Neural cell (in vitro differentiated cells): ENCODE data around the gene ZNF444. TPM values are rescaled to one million over a fixed set of nuclear protein-coding genes. Genes with fewer than 3 reads are reported as not detected.
"Not testable (repeated sequence)": the region's sequence is repeated elsewhere in the genome, so short reads cannot be mapped to it uniquely, and the experiment has no call there.

Experiments
- H2AFZ ChIP-seq: fragments of 200-600, 300-800 bp; sonication (generic), shearing (Covaris generic); 2 replicates; pipeline ENCODE4 v1.6.0; 2014; ENCODE audit warnings: low read depth, mild to moderate bottlenecking, antibody characterized with exemption, low read length, moderate library complexity
- H3F3A ChIP-seq: fragments of 200-600 bp; shearing (Covaris generic); 2 replicates; pipeline ENCODE4 v1.6.1; 2016; ENCODE audit warnings: mild to moderate bottlenecking, moderate library complexity, mixed read lengths, antibody characterized with exemption, low read length; ENCODE audit not compliant: insufficient read depth, poor library complexity, severe bottlenecking
- H3K27ac ChIP-seq: fragments of 200-600, 300-800 bp; sonication (generic), shearing (Covaris generic); 2 replicates; pipeline ENCODE4 v1.5.1; 2014; ENCODE audit warnings: mild to moderate bottlenecking, low read length, moderate library complexity
- H3K27me3 ChIP-seq: fragments of 300-800, 200-600 bp; sonication (generic), shearing (Covaris generic); 2 replicates; pipeline ENCODE4 v1.6.0; 2014; ENCODE audit warnings: mild to moderate bottlenecking, low read depth, low read length, moderate library complexity; ENCODE audit not compliant: insufficient read depth
- H3K36me3 ChIP-seq: fragments of 300-800, 200-600 bp; sonication (generic), shearing (Covaris generic); 2 replicates; pipeline ENCODE4 v1.5.1; 2014; ENCODE audit warnings: mild to moderate bottlenecking, antibody characterized with exemption, low read length, moderate library complexity; ENCODE audit not compliant: insufficient read depth
- H3K4me2 ChIP-seq: fragments of 300-800, 200-600 bp; sonication (generic), shearing (Covaris generic); 2 replicates; pipeline ENCODE4 v1.6.0; 2014; ENCODE audit warnings: mild to moderate bottlenecking, low read length
- H3K4me3 ChIP-seq: fragments of 300-800, 200-600 bp; sonication (generic), shearing (Covaris generic); 2 replicates; pipeline ENCODE4 v1.5.1; 2014; ENCODE audit warnings: mild to moderate bottlenecking, low read length, moderate library complexity
- H3K79me2 ChIP-seq: fragments of 200-600 bp; shearing (Covaris generic); replicated peaks from 2 replicates; pipeline ENCODE4 v1.6.0; 2014; ENCODE audit warnings: mild to moderate bottlenecking, low read length, moderate library complexity; ENCODE audit not compliant: insufficient read depth
- H3K9ac ChIP-seq: fragments of 300-800, 200-600 bp; sonication (generic), shearing (Covaris generic); 2 replicates; pipeline ENCODE4 v1.6.1; 2016; ENCODE audit warnings: mild to moderate bottlenecking, low read length, mixed read lengths
- H3K9me2 ChIP-seq: fragments of 200-600 bp; shearing (Covaris generic); 2 replicates; pipeline ENCODE4 v1.6.1; 2016; ENCODE audit warnings: mild to moderate bottlenecking, low read length, mixed read lengths; ENCODE audit not compliant: insufficient read depth
- H3K9me3 ChIP-seq: fragments of 200-600, 300-800 bp; sonication (generic), shearing (Covaris generic); 2 replicates; pipeline ENCODE4 v1.6.1; 2016; ENCODE audit warnings: mild to moderate bottlenecking, mixed run types, low read length, moderate library complexity, mixed read lengths
- H4K20me1 ChIP-seq: fragments of 200-600 bp; shearing (Covaris generic); 2 replicates; pipeline ENCODE4 v1.6.1; 2016; ENCODE audit warnings: mild to moderate bottlenecking, mixed run types; ENCODE audit not compliant: insufficient read depth
- CTCF ChIP-seq: fragments of 450-650 bp; IDR thresholded peaks from 2 replicates; pipeline ENCODE4 v1.5.1; 2014; ENCODE audit warnings: antibody characterized with exemption, mild to moderate bottlenecking, moderate library complexity; ENCODE audit not compliant: poor library complexity, severe bottlenecking
- EP300 ChIP-seq: fragments of 450-650 bp; conservative IDR thresholded peaks from 2 replicates; pipeline ENCODE4 v1.6.1; 2014; ENCODE audit warnings: antibody characterized with exemption, mild to moderate bottlenecking, moderate library complexity; ENCODE audit not compliant: poor library complexity, severe bottlenecking
- EZH2 ChIP-seq: fragments of 200-600, 300-800 bp; shearing (Covaris generic), sonication (generic); IDR thresholded peaks from 2 replicates; pipeline ENCODE4 v1.6.1; 2014; ENCODE audit warnings: antibody characterized with exemption, low read length, borderline replicate concordance, mild to moderate bottlenecking; ENCODE audit not compliant: insufficient read depth, poor library complexity, severe bottlenecking
- MXI1 ChIP-seq: fragments of 450-650 bp; conservative IDR thresholded peaks from 2 replicates; pipeline ENCODE4 v1.6.1; 2014; ENCODE audit warnings: antibody characterized with exemption, mild to moderate bottlenecking; ENCODE audit not compliant: poor library complexity, severe bottlenecking
- POLR2AphosphoS5 ChIP-seq: IDR thresholded peaks from 2 replicates; pipeline ENCODE4 v1.6.1; 2012
- RAD21 ChIP-seq: fragments of 450-650 bp; conservative IDR thresholded peaks from 2 replicates; pipeline ENCODE4 v1.6.1; 2014; ENCODE audit warnings: antibody characterized with exemption, mild to moderate bottlenecking, moderate library complexity
- SMC3 ChIP-seq: fragments of 450-650 bp; conservative IDR thresholded peaks from 2 replicates; pipeline ENCODE4 v1.6.1; 2014; ENCODE audit warnings: antibody characterized with exemption, mild to moderate bottlenecking, moderate library complexity; ENCODE audit not compliant: poor library complexity
- TAF1 ChIP-seq: IDR thresholded peaks from 2 replicates; pipeline ENCODE4 v1.6.1; 2012; ENCODE audit warnings: low read depth
- polyA plus RNA-seq: library from polyadenylated mRNA; depleted of rRNA; stranded (reverse); fragments of >200 nt; gene quantifications from 2 replicates; pipeline ENCODE4 v1.2.3, GENCODE V29; 2014
- TF ChIP-seq, protein P1 (sequence below): IDR thresholded peaks from 2 replicates; pipeline ENCODE4 v1.6.1; 2012; ENCODE audit warnings: borderline replicate concordance

Gene ZNF444
- polyA plus RNA-seq, 1 donor from 2014 or later = 45.6 TPM

DNA sequence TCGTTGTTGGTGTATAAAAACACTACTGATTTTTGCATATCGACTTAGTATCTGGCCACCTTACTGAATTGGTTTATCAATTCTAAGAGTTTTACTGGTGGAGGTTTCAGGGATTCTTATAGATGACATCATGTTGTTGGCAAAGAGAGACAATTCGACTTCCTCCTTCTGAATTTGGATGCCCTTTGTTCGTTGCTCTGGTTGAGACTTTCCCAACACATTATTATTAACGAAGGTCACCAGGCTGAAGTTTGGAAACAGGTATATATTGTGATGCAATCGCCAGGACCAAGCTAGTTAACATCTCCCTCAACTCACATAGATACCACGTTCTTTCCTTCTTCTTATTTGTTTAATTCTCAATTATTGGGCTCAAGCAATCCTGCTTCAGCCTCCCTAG lies 58.6 kb downstream of the ZNF444 start:
- Histone ChIP-seq H3K4me2 (no peak overlapping the region), H3K9me3 (no peaks in the 10 kb centered on the region), H3K9ac (no peak overlapping the region), H2AFZ (no peak overlapping the region), H3K27ac (no peak overlapping the region), H3K9me2 (no peaks in the 10 kb centered on the region), H3F3A (no peaks in the 10 kb centered on the region), H3K4me3 (no peak overlapping the region), H4K20me1 (no peaks in the 10 kb centered on the region), H3K36me3 (no peaks in the 10 kb centered on the region), H3K79me2 (no peaks in the 10 kb centered on the region), H3K27me3 (no peaks in the 10 kb centered on the region)
- TF ChIP-seq POLR2AphosphoS5 (no peak), EP300 (no peak), CTCF (no peak), SMC3 (no peak), RAD21 (no peak), TAF1 (no peak), MXI1 (no peak), EZH2 (no peak)
- TF ChIP-seq, protein P1, sequence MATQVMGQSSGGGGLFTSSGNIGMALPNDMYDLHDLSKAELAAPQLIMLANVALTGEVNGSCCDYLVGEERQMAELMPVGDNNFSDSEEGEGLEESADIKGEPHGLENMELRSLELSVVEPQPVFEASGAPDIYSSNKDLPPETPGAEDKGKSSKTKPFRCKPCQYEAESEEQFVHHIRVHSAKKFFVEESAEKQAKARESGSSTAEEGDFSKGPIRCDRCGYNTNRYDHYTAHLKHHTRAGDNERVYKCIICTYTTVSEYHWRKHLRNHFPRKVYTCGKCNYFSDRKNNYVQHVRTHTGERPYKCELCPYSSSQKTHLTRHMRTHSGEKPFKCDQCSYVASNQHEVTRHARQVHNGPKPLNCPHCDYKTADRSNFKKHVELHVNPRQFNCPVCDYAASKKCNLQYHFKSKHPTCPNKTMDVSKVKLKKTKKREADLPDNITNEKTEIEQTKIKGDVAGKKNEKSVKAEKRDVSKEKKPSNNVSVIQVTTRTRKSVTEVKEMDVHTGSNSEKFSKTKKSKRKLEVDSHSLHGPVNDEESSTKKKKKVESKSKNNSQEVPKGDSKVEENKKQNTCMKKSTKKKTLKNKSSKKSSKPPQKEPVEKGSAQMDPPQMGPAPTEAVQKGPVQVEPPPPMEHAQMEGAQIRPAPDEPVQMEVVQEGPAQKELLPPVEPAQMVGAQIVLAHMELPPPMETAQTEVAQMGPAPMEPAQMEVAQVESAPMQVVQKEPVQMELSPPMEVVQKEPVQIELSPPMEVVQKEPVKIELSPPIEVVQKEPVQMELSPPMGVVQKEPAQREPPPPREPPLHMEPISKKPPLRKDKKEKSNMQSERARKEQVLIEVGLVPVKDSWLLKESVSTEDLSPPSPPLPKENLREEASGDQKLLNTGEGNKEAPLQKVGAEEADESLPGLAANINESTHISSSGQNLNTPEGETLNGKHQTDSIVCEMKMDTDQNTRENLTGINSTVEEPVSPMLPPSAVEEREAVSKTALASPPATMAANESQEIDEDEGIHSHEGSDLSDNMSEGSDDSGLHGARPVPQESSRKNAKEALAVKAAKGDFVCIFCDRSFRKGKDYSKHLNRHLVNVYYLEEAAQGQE = no peak

DNA sequence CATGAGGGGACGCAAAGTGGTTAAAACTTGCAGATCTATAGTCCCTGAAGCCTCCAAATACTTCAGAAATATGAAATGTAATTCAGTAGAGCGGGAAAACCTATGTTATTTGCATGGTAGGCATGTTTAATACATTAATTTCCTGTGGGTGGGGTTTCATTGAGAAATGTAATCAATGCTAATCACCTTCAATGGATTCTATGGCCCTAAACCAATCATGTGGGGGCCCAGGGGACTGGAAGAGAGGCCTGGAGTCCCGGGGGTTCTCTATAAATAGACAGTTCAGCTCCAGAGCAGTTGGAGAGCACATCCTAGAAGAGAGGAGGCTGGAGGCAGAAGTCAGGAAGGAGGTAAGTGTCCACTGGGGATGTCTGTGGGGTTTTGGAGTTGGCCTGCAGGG lies 60.9 kb downstream of the ZNF444 start, which contains the start of gene ZSCAN5C:
ZSCAN5C (plus strand) TSS at position 301 of the 400 bp plus-strand sequence. CDS start 3,641 bp downstream, outside the sequence.
- no peak for TF ChIP-seq SMC3
- TF ChIP-seq RAD21 = no peak
- TF ChIP-seq POLR2AphosphoS5 = no peak
- TF ChIP-seq MXI1 = no peak
- TF ChIP-seq EP300 = no peak
- TF ChIP-seq EZH2 = no peak
- TF ChIP-seq CTCF = no peak
- TF ChIP-seq TAF1 = no peak
- TF ChIP-seq, protein P1 = no peak
- Histone ChIP-seq H3K4me2 (no peak within 1 kb of the TSS), H3K9ac (no peak within 1 kb of the TSS), H4K20me1 (no peaks in the 10 kb centered on the region), H3K4me3 (no peak within 1 kb of the TSS), H3K79me2 (no peaks in the 10 kb centered on the region), H3K9me3 (no peaks in the 10 kb centered on the region), H2AFZ (no peak within 1 kb of the TSS), H3K36me3 (no peaks in the 10 kb centered on the region), H3F3A (no peaks in the 10 kb centered on the region), H3K27me3 (no peaks in the 10 kb centered on the region), H3K9me2 (no peaks in the 10 kb centered on the region), H3K27ac (no peak within 1 kb of the TSS)

DNA sequence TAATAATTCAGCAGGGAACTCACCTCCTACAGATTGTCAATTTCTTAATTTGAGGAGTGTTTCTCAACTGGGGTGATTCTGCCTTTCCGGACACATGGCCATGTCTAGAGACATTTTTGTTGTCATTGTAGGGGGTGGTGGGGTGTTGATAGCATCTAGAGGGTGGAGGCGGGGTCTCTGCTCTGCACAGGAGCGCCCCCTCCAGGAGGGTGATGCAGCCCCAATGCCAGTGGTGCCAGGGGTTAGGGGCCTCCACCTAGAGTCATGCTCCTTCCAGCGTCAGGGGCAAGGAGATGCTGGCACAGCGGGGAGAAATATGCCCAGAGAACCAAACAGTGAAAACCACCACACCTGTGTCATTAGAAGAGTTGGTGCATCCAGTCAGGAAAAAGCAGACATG lies 66.5 kb downstream of the ZNF444 start:
- not testable (repeated sequence) for H2AFZ ChIP-seq, H3K79me2 ChIP-seq, H3K27me3 ChIP-seq, H3K9ac ChIP-seq, H3K9me3 ChIP-seq, H3K9me2 ChIP-seq, H4K20me1 ChIP-seq, H3K4me2 ChIP-seq, H3F3A ChIP-seq, H3K36me3 ChIP-seq, H3K27ac ChIP-seq, H3K4me3 ChIP-seq
